Lower leg skin (tissue), 4 donors: ENCODE measurements around the gene ZNF148. TPM values are rescaled to one million over a fixed set of nuclear protein-coding genes. Genes with fewer than 3 reads are reported as not detected.
"Not testable (repeated sequence)": the region's sequence is repeated elsewhere in the genome, so short reads cannot be mapped to it uniquely, and the experiment has no call there.

Source experiments
- DNase-seq, 2 donors: peaks; one replicate each; pipeline ENCODE4 v3.0.0-alpha.2; 2019; ENCODE audit warnings: low spot score in 2 of 2
- H3K4me3 ChIP-seq: fragments of 200-600 bp; sonication (generic); 2 replicates; pipeline ENCODE4 v1.5.1; 2017; ENCODE audit warnings: mild to moderate bottlenecking, low read depth; ENCODE audit not compliant: poor library complexity, severe bottlenecking
- POLR2A ChIP-seq, 2 donors: fragments of 450-650 bp; IDR thresholded peaks; one replicate each; pipeline ENCODE4 v1.6.1; 2016 to 2017; ENCODE audit warnings: antibody characterized with exemption in 2 of 2, mild to moderate bottlenecking in 1 of 2, moderate library complexity in 1 of 2
- WGBS, 2 donors: methylation state at CpG; one replicate each; pipeline ENCODE4 v1.1.5; 2018; 5-methylcytosine and 5-hydroxymethylcytosine counted together
- intact Hi-C: fragments of 100-400 bp; cut with DNase I; formaldehyde crosslinking; loops from one replicate; pipeline ENCODE4 v1.15.0; 2023; ENCODE audit warnings: low total_unique reads
- total RNA-seq, 4 donors: library from RNA; depleted of rRNA; stranded (reverse); fragments of >200 nt; gene quantifications; one replicate each; pipeline ENCODE4 v1.1.0, GENCODE V29; 2016
- TF ChIP-seq, protein P1 (sequence below), 3 donors: fragments of 450-650 bp; IDR thresholded peaks; one replicate each; pipeline ENCODE4 v1.5.1; 2016; ENCODE audit warnings: antibody characterized with exemption in 3 of 3, mild to moderate bottlenecking in 3 of 3, moderate library complexity in 2 of 3

ZNF148 gene
- total RNA-seq, 4 donors from 2014 or later, result 14.6 to 24.6 (median 17.7) TPM

DNA sequence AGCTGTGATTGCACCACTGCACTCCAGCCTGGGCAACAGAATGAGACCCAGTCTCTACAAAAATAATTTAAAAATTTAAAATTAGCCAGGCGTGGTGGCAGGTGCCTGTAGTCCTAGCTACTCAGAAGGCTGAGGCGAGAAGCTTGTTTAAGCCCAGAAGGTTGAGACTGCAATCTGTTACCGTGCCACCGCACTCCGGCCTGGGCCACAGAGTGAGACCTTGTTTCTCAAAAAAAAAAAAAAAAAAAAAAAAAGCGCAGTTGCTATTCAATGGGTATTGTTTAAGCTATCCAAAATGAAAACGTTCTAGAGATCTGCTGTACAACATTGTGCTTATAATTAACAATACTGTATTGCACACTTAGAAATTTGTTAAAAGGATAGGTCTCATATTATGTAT lies 24.0 kb downstream of the ZNF148 start:
- TF ChIP-seq POLR2A (IDR thresholded peaks at IDR 0.05), result no peak
- TF ChIP-seq, protein P1, sequence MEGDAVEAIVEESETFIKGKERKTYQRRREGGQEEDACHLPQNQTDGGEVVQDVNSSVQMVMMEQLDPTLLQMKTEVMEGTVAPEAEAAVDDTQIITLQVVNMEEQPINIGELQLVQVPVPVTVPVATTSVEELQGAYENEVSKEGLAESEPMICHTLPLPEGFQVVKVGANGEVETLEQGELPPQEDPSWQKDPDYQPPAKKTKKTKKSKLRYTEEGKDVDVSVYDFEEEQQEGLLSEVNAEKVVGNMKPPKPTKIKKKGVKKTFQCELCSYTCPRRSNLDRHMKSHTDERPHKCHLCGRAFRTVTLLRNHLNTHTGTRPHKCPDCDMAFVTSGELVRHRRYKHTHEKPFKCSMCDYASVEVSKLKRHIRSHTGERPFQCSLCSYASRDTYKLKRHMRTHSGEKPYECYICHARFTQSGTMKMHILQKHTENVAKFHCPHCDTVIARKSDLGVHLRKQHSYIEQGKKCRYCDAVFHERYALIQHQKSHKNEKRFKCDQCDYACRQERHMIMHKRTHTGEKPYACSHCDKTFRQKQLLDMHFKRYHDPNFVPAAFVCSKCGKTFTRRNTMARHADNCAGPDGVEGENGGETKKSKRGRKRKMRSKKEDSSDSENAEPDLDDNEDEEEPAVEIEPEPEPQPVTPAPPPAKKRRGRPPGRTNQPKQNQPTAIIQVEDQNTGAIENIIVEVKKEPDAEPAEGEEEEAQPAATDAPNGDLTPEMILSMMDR (IDR thresholded peaks at IDR 0.05), result no peak
- intact Hi-C loops, result no loop called here
- no peak for DNase-seq
- H3K4me3 ChIP-seq, result no peak overlapping the region
- 93 to 95% methylated on average over 7 of the region's 7 CpGs for WGBS, 2 donors

GRCh38 chr3:125350597-125350996 lies 24.5 kb downstream of the ZNF148 start:
- intact Hi-C loops, result no loop called here
- DNase-seq, result no peak
- no peak overlapping the region for H3K4me3 ChIP-seq
- no peak for TF ChIP-seq POLR2A (IDR thresholded peaks at IDR 0.05)
- TF ChIP-seq, protein P1 (IDR thresholded peaks at IDR 0.05), result no peak
- 91 to 93% methylated on average over 5 of the region's 5 CpGs for WGBS, 2 donors

DNA sequence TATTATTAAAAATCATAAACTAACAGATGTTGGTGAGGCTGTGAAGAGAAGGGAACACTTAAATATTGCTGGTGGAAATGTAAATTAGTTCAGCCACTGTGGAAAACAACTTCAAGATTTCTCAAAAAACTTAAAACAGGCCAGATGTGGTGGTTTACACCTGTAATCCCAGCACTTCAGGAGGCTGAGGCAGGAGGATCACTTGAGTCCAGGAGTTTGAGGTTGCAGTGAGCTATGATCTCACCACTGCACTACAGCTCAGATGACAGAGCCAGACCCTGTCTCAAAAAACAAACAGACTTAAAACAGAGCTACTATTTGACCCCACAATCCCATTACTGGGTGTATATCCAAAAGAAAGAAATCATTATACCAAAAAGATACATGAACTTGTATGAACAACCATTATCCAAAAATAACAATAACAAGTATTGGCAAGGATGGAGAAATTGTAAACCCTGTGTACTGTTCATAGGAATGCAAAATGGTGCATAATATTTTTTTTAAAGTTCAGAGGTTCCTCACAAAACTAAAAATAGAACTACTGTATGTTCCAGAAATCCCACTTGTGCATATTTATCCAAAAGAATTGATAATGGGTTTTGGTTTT lies 25.5 kb downstream of the ZNF148 start:
- TF ChIP-seq POLR2A (IDR thresholded peaks at IDR 0.05), result no peak
- TF ChIP-seq, protein P1 (IDR thresholded peaks at IDR 0.05), result no peak
- no peak for DNase-seq
- intact Hi-C loops, result no loop called here
- no peak overlapping the region for H3K4me3 ChIP-seq

- no peak overlapping the region for H3K4me3 ChIP-seq
- WGBS, 2 donors, result 94 to 95% methylated on average over 3 of the region's 3 CpGs
- intact Hi-C loops, result no loop called here
- DNase-seq, result no peak
- TF ChIP-seq, protein P1 (IDR thresholded peaks at IDR 0.05), result no peak
- TF ChIP-seq POLR2A (IDR thresholded peaks at IDR 0.05), result no peak
These were observed 26.1 kb downstream of the ZNF148 start for GRCh38 chr3:125349055-125349454.

DNA sequence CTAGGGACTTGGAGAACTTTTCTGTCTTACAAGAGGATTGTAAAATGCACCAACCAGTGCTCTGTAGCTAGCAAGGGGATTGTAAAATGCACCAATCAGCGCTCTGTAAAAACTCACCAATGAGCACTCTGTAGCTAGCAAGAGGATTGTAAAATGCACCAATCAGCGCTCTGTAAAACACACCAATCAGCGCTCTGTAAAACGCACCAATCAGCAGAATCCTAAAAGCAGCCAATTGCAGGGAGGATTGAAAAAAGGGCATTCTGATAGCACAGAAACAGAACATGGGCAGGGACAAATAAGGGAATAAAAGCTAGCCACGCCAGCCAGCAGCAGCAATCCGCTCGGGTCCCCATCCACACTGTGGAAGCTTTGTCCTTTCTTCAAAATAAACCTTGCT lies 31.8 kb downstream of the ZNF148 start:
- intact Hi-C loops, H3K4me3 ChIP-seq, DNase-seq: not testable (repeated sequence)
- 98 to 99% methylated on average over 7 of the region's 7 CpGs for WGBS, 2 donors

DNA sequence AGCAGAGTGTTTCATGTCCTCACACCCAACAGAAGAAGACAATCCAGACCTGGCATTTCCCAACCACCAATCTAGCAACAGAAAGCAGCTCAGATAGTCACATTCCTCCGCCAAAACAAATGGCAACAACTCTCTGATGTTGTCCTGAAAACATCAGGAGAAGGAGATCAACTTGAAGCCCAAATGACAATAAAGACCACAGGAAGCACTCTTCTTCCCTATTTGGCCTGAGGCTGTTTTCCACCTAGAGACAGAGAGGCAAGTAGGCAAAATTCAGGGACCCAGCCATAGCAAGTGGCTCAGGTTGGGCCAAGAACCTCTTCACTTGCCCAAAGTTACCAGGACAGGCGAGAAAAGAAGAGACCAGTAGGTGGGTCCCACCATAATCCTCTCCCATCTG lies 35.0 kb downstream of the ZNF148 start:
- H3K4me3 ChIP-seq, result no peak overlapping the region
- WGBS, 2 donors, result 98 to 100% methylated on average over 2 of the region's 2 CpGs
- no peak for TF ChIP-seq POLR2A (IDR thresholded peaks at IDR 0.05)
- TF ChIP-seq, protein P1 (IDR thresholded peaks at IDR 0.05), result no peak
- intact Hi-C loops, result no loop called here
- DNase-seq, result no peak
